Endothelial cell of umbilical vein (primary cell): ENCODE measurements around the gene IL4R. TPM values are rescaled to one million over a fixed set of nuclear protein-coding genes. Genes with fewer than 3 reads are reported as not detected.

Source experiments
- BruUV-seq: library from RNA; stranded (reverse); fragments of 400-500 nt; replicated peaks from 2 replicates; lab custom pipeline; 2021; lab: Mats Ljungman, UMichigan
- CTCF ChIA-PET: fragments of 300-600, 350-600 bp; sonication (Branson Sonifier 250); formaldehyde crosslinking; loops from one replicate; lab custom pipeline; 2021; ENCODE audit warnings: antibody characterized with exemption, inconsistent platforms; lab: Charles Lee
- POLR2A ChIA-PET: fragments of 300-600, 350-600 bp; sonication (Branson Sonifier 250); formaldehyde crosslinking; loops from one replicate; lab custom pipeline; 2021; ENCODE audit warnings: antibody characterized with exemption, inconsistent platforms; lab: Charles Lee
- DNase-seq: peaks from one replicate; pipeline ENCODE4 v3.0.0-alpha.2; 2011; ENCODE audit warnings: low read depth, low spot score
- FAIRE-seq: peaks from 2 replicates; lab custom pipeline; 2011; peaks lifted over from hg19 to GRCh38; lab: Jason Lieb, UNC
- H2AFZ ChIP-seq: 2 replicates; pipeline ENCODE4 v1.6.0; 2012; ENCODE audit warnings: low read depth, low read length, control low read depth, inconsistent platforms
- H3K27ac ChIP-seq: 2 replicates; pipeline ENCODE4 v1.5.1; 2011; ENCODE audit warnings: low read depth, mild to moderate bottlenecking, control low read depth, low read length, moderate library complexity; ENCODE audit not compliant: insufficient read depth
- H3K27me3 ChIP-seq, 2 experiments: 2 replicates each; pipeline versions ENCODE4 v1.6.0 to v1.6.1; 2011; ENCODE audit warnings: low read length in 2 of 2, mixed read lengths in 1 of 2; ENCODE audit not compliant: control insufficient read depth in 2 of 2, insufficient read depth in 2 of 2
- H3K36me3 ChIP-seq, 2 experiments: 2 replicates in 1 of 2; 3 replicates in 1 of 2; pipeline ENCODE4 v1.5.1; 2011; ENCODE audit warnings: low read length in 2 of 2, mild to moderate bottlenecking in 1 of 2, moderate library complexity in 1 of 2; ENCODE audit not compliant: control insufficient read depth in 2 of 2, insufficient read depth in 2 of 2; ENCODE audit errors: extremely low read depth in 1 of 2
- H3K4me1 ChIP-seq: 3 replicates; pipeline ENCODE4 v1.5.1; 2011; ENCODE audit warnings: mild to moderate bottlenecking, low read length; ENCODE audit not compliant: control insufficient read depth, insufficient read depth; ENCODE audit errors: extremely low read depth
- H3K4me2 ChIP-seq: 2 replicates; pipeline ENCODE4 v1.6.1; 2011; ENCODE audit warnings: low read length, control low read depth, mixed read lengths; ENCODE audit not compliant: insufficient read depth
- H3K4me3 ChIP-seq, 3 experiments: fragments of 200-600 bp in 1 of 3; sonication (generic), shearing (Covaris generic) in 1 of 3; replicated peaks in 1 of 3; 2 replicates each; pipeline ENCODE4 v1.5.1; 2011 to 2016; ENCODE audit warnings: control low read depth in 3 of 3, low read length in 3 of 3, mild to moderate bottlenecking in 2 of 3, inconsistent platforms in 1 of 3, low read depth in 1 of 3, moderate library complexity in 1 of 3; ENCODE audit not compliant: insufficient read depth in 1 of 3
- H3K79me2 ChIP-seq: 2 replicates; pipeline ENCODE4 v1.6.0; 2012; ENCODE audit warnings: low read length, inconsistent platforms; ENCODE audit not compliant: control insufficient read depth, insufficient read depth
- H3K9ac ChIP-seq: replicated peaks from 2 replicates; pipeline ENCODE3; 2011; ENCODE audit warnings: low read length, control low read depth; ENCODE audit not compliant: insufficient read depth; ENCODE audit errors: extremely low read depth
- H3K9me1 ChIP-seq: replicated peaks from 3 replicates; pipeline ENCODE4 v1.6.0; 2011; ENCODE audit warnings: mild to moderate bottlenecking, low read length; ENCODE audit not compliant: control insufficient read depth, insufficient read depth; ENCODE audit errors: extremely low read depth
- H3K9me3 ChIP-seq: replicated peaks from 2 replicates; pipeline ENCODE4 v1.5.1; 2012; ENCODE audit warnings: low read length, inconsistent platforms; ENCODE audit not compliant: control insufficient read depth, insufficient read depth
- H4K20me1 ChIP-seq: replicated peaks from 2 replicates; pipeline ENCODE3; 2011; ENCODE audit warnings: mild to moderate bottlenecking, low read length; ENCODE audit not compliant: control insufficient read depth, insufficient read depth; ENCODE audit errors: extremely low read depth
- CTCF ChIP-seq, 2 donors: IDR thresholded peaks; 1 replicate in 1 of 2; 2 replicates in 1 of 2; pipeline ENCODE4 v1.5.1; 2011; ENCODE audit warnings: low read length in 2 of 2, mild to moderate bottlenecking in 2 of 2, moderate library complexity in 2 of 2, control low read depth in 1 of 2, inconsistent platforms in 1 of 2, low read depth in 1 of 2; ENCODE audit not compliant: insufficient read depth in 1 of 2; ENCODE audit errors: extremely low read depth in 1 of 2
- EZH2 ChIP-seq: IDR thresholded peaks from 2 replicates; pipeline ENCODE4 v1.6.1; 2012; ENCODE audit warnings: borderline replicate concordance, low read depth, mild to moderate bottlenecking, moderate library complexity, low read length, inconsistent platforms; ENCODE audit not compliant: severe bottlenecking
- FOS ChIP-seq: IDR thresholded peaks from 2 replicates; pipeline ENCODE4 v1.6.1; 2011; ENCODE audit warnings: mild to moderate bottlenecking, low read length, moderate library complexity, borderline replicate concordance; ENCODE audit not compliant: insufficient read depth
- GATA2 ChIP-seq: IDR thresholded peaks from 2 replicates; pipeline ENCODE4 v1.7.0; 2011; ENCODE audit warnings: low read depth, mild to moderate bottlenecking, moderate library complexity, mixed read lengths, low read length; ENCODE audit not compliant: insufficient read length, insufficient read depth
- JUN ChIP-seq: IDR thresholded peaks from 2 replicates; pipeline ENCODE4 v1.6.1; 2011; ENCODE audit warnings: borderline replicate concordance, low read depth; ENCODE audit not compliant: insufficient read length, insufficient read depth
- MAX ChIP-seq: IDR thresholded peaks from 2 replicates; pipeline ENCODE4 v1.6.1; 2011; ENCODE audit not compliant: insufficient read depth, insufficient read length
- MYC ChIP-seq: IDR thresholded peaks from one replicate; pipeline ENCODE4 v1.6.1; 2011; ENCODE audit warnings: mild to moderate bottlenecking, low read depth, low read length
- POLR2A ChIP-seq: IDR thresholded peaks from 2 replicates; pipeline ENCODE4 v1.6.1; 2012; ENCODE audit warnings: low read depth, mild to moderate bottlenecking, control low read depth, low read length
- POLR2AphosphoS5 ChIP-seq: IDR thresholded peaks from 2 replicates; pipeline ENCODE4 v1.6.1; 2012; ENCODE audit warnings: low read depth, mild to moderate bottlenecking, control low read depth, low read length, moderate library complexity; ENCODE audit not compliant: insufficient read depth
- dilution Hi-C: fragments of 300-500 bp; cut with MboI; formaldehyde crosslinking; loops from one replicate; pipeline ENCODE4 v1.15.0; 2019; ENCODE audit warnings: low sequenced_read_pairs; ENCODE audit not compliant: extremely low pct_ligation_motif_present
- intact Hi-C: fragments of 100-400 bp; cut with micrococcal nuclease; formaldehyde crosslinking; loops from one replicate; pipeline ENCODE4 v1.10.0; 2022
- polyA plus RNA-seq, 4 experiments: library from polyadenylated mRNA; depleted of rRNA in 3 of 4; stranded (reverse) in 3 of 4; unstranded in 1 of 4; fragments of >200 nt; gene quantifications; 2 replicates each; pipeline versions ENCODE4 v1.2.1 to v1.2.3, GENCODE V29; 2011 to 2012; ENCODE audit warnings: missing spikeins in 1 of 4
- total RNA-seq: library from RNA; stranded (reverse); gene quantifications from 2 replicates; pipeline ENCODE4 v1.2.3, GENCODE V29; 2021

Gene IL4R
- total and polyA plus RNA-seq, 2 donors (not counting 3 experiments of a cell fraction or from before 2014, with no cell fraction given): 138 to 139 TPM

GRCh38 chr16:27267037-27267677 lies 46.6 kb upstream of the IL4R start:
- H3K27me3 ChIP-seq: no peaks in the 10 kb centered on the region
- CTCF ChIA-PET: interaction anchor here (1.2 kb wide), 2 partner anchors 32 to 62 kb away, joined by 3 to 5 read pairs; no protein-coding TSS in a partner anchor
- no peak overlapping the region for H3K4me2 ChIP-seq
- H3K79me2 ChIP-seq: no peaks in the 10 kb centered on the region
- H3K4me1 ChIP-seq: peaks cover 16% of the 10 kb centered on the region
- no peak overlapping the region for H3K4me3 ChIP-seq
- POLR2A ChIA-PET: no interaction called here
- intact Hi-C loops (no loop called here), dilution Hi-C loops (no loop called here)
- TF ChIP-seq GATA2 (no peak), POLR2A (no peak), POLR2AphosphoS5 (no peak), JUN (no peak), MYC (no peak), CTCF (IDR thresholded peaks at IDR 0.05; ENCODE audit: extremely low read depth in 1 of 2, insufficient read depth in 1 of 2, low read depth in 1 of 2, low read length in 2 of 2) (no peak), MAX (no peak), FOS (no peak), EZH2 (no peak)
- no peak overlapping the region for H2AFZ ChIP-seq
- H3K27ac ChIP-seq: no peak overlapping the region
- no peaks in the 10 kb centered on the region for H3K9me3 ChIP-seq
- no TSS peak for BruUV-seq
- no peak for FAIRE-seq
- no peaks in the 10 kb centered on the region for H3K9me1 ChIP-seq
- H3K36me3 ChIP-seq: no peaks in the 10 kb centered on the region
- H3K9ac ChIP-seq: no peak overlapping the region
- H4K20me1 ChIP-seq: no peaks in the 10 kb centered on the region
- DNase-seq: no peak
